Measurements from ENCODE around the gene MTMR6.

DNA sequence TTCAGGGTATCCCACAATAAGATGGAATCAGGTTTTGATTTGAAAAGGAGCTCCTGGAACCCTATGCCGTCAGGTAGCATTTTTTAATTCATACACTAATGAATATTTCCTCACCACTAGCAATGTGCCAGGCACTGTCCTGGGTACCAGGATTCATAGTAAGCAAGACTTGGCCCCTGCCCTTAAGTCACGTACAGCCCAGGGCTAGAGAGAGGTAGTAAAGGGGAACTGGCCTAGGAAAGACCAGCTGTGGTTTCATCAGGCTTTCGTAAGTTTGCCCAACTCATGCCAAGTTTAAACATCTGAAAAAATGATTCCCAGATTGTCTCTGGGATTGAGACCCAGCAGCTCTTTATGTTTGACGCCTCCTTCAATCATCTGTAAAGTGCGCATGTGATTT lies 69.3 kb downstream of the MTMR6 start:
- TF ChIP-seq CTCF (IDR thresholded peaks at IDR 0.05): no peak
- TF ChIP-seq POLR2A (IDR thresholded peaks at IDR 0.05): no peak

Measured in tibial nerve (tissue), 3 donors.